ENCODE results near the gene GAA.

- no peak for TF ChIP-seq CTCF (IDR thresholded peaks at IDR 0.05)
- TF ChIP-seq POLR2A (IDR thresholded peaks at IDR 0.05): no peak
These were observed 13.8 kb upstream of the GAA start for GRCh38 chr17:80087346-80088265.
